HepG2 (cell line): ENCODE data around the gene EFNA4. TPM values are rescaled to one million over a fixed set of nuclear protein-coding genes. Genes with fewer than 3 reads are reported as not detected.

Source experiments
- ATAC-seq: fragments of 200-7000 bp; cut with Tn5 transposase; 3 replicates; pipeline ENCODE4 v1.9.1; 2020; ENCODE audit warnings: mild to moderate bottlenecking, moderate library complexity
- BruUV-seq: library from RNA; stranded (reverse); fragments of 400-500 nt; replicated peaks from 2 replicates; lab custom pipeline; 2021; lab: Mats Ljungman, UMichigan
- CTCF ChIA-PET: fragments of 300-600 bp; formaldehyde crosslinking; extraction: SDS; loops from one replicate; lab custom pipeline; 2021; ENCODE audit warnings: low total read pairs, inconsistent platforms, low intra/inter-chr PET ratio; lab: Yijun Ruan, JAX
- POLR2A ChIA-PET: fragments of 350-600 bp; sonication (Branson Sonifier 250); formaldehyde crosslinking; loops from one replicate; lab custom pipeline; 2020; ENCODE audit warnings: antibody characterized with exemption, inconsistent platforms; lab: Yijun Ruan, JAX
- DNase-seq: peaks from one replicate; pipeline ENCODE4 v3.0.0-alpha.2; 2015; ENCODE audit warnings: low spot score
- FAIRE-seq: peaks from 3 replicates; lab custom pipeline; 2011; peaks lifted over from hg19 to GRCh38; lab: Jason Lieb, UNC
- H2AFZ ChIP-seq: one replicate; pipeline ENCODE4 v1.6.1; 2011; ENCODE audit warnings: low read length, inconsistent platforms
- H3K27ac ChIP-seq: fragments of 300-600 bp; 3 replicates; pipeline ENCODE4 v1.8.0; 2011; ENCODE audit warnings: mixed run types, mild to moderate bottlenecking, mixed read lengths, low read length, inconsistent platforms; ENCODE audit not compliant: insufficient read depth; ENCODE audit errors: extremely low read length
- H3K27me3 ChIP-seq, 2 experiments: fragments of 200-600 bp in 1 of 2; 2 replicates in 1 of 2; 3 replicates in 1 of 2; pipeline versions ENCODE4 v1.6.0 to v1.8.0; 2011; ENCODE audit warnings: low read length in 2 of 2, mild to moderate bottlenecking in 2 of 2, moderate library complexity in 2 of 2, inconsistent platforms in 1 of 2; ENCODE audit not compliant: insufficient read depth in 2 of 2, control insufficient read depth in 1 of 2
- H3K36me3 ChIP-seq, 2 experiments: fragments of 200-600 bp in 1 of 2; replicated peaks in 1 of 2; 2 replicates in 1 of 2; 3 replicates in 1 of 2; pipeline versions ENCODE4 v1.5.1 to v1.8.0; 2011; ENCODE audit warnings: low read length in 2 of 2, inconsistent platforms in 1 of 2; ENCODE audit not compliant: insufficient read depth in 2 of 2, control insufficient read depth in 1 of 2
- H3K4me1 ChIP-seq: 2 replicates; pipeline ENCODE4 v1.5.1; 2012; ENCODE audit warnings: low read length, inconsistent platforms; ENCODE audit not compliant: insufficient read depth
- H3K4me2 ChIP-seq: 2 replicates; pipeline ENCODE4 v1.6.0; 2011; ENCODE audit warnings: low read depth, low read length, inconsistent platforms
- H3K4me3 ChIP-seq, 3 experiments: fragments of 200-600 bp in 1 of 3; sonication (generic), shearing (Covaris generic) in 1 of 3; replicated peaks in 1 of 3; 2 replicates each; pipeline ENCODE4 v1.5.1; 2011 to 2016; ENCODE audit warnings: low read length in 3 of 3, inconsistent platforms in 2 of 3, low read depth in 2 of 3, mild to moderate bottlenecking in 2 of 3, control low read depth in 1 of 3, mixed read lengths in 1 of 3; ENCODE audit not compliant: insufficient read depth in 1 of 3
- H3K79me2 ChIP-seq: one replicate; pipeline ENCODE4 v1.6.1; 2011; ENCODE audit warnings: low read length, inconsistent platforms; ENCODE audit not compliant: insufficient read depth
- H3K9ac ChIP-seq: 2 replicates; pipeline ENCODE4 v1.6.0; 2011; ENCODE audit warnings: mild to moderate bottlenecking, low read depth, low read length, inconsistent platforms; ENCODE audit not compliant: insufficient read depth
- H3K9me3 ChIP-seq: 2 replicates; pipeline ENCODE4 v1.5.1; 2012; ENCODE audit warnings: mild to moderate bottlenecking, low read length
- H4K20me1 ChIP-seq: 2 replicates; pipeline ENCODE4 v1.6.0; 2011; ENCODE audit warnings: inconsistent platforms, mild to moderate bottlenecking, low read length, moderate library complexity; ENCODE audit not compliant: insufficient read depth
- ARID2 ChIP-seq: sonication (generic); formaldehyde crosslinking; IDR thresholded peaks from 2 replicates; pipeline ENCODE4 v1.8.1; 2022; ENCODE audit warnings: mild to moderate bottlenecking, missing genetic modification reagents, borderline replicate concordance
- ATF7 ChIP-seq, 2 experiments: fragments of 450-650 bp in 1 of 2; sonication (generic) in 1 of 2; formaldehyde crosslinking in 1 of 2; IDR thresholded peaks; 2 replicates each; pipeline versions ENCODE4 v1.4.0 to v1.6.1; 2016 to 2020; ENCODE audit warnings: antibody characterized with exemption in 1 of 2, mild to moderate bottlenecking in 1 of 2, missing genetic modification reagents in 1 of 2
- FOXK2 ChIP-seq: fragments of 450-650 bp; IDR thresholded peaks from 2 replicates; pipeline ENCODE4 v1.6.1; 2016
- HMG20A ChIP-seq: IDR thresholded peaks from 2 replicates; pipeline ENCODE4 v1.6.1; 2016; ENCODE audit warnings: borderline replicate concordance
- LCORL ChIP-seq, 2 experiments: fragments of 450-650 bp in 1 of 2; sonication (generic) in 1 of 2; formaldehyde crosslinking in 1 of 2; IDR thresholded peaks; 2 replicates each; pipeline versions ENCODE4 v1.5.0 to v1.6.1; 2017 to 2020; ENCODE audit warnings: antibody characterized with exemption in 1 of 2, missing genetic modification reagents in 1 of 2
- MTF1 ChIP-seq: sonication (generic); formaldehyde crosslinking; IDR thresholded peaks from 2 replicates; pipeline ENCODE4 v1.5.0; 2020; ENCODE audit warnings: missing genetic modification reagents
- ZNF292 ChIP-seq: sonication (generic); formaldehyde crosslinking; IDR thresholded peaks from 2 replicates; pipeline ENCODE4 v1.8.1; 2022; ENCODE audit warnings: mild to moderate bottlenecking, low read depth, missing genetic modification reagents, borderline replicate concordance
- ZNF644 ChIP-seq: IDR thresholded peaks from 2 replicates; pipeline ENCODE4 v1.6.1; 2016; ENCODE audit warnings: low read depth
- WGBS: methylation state at CpG from one replicate; pipeline ENCODE4 v1.1.6; 2017; ENCODE audit warnings: low lambda C conversion rate; 5-methylcytosine and 5-hydroxymethylcytosine counted together
- in situ Hi-C: cut with HindIII; loops from 2 replicates; pipeline ENCODE4 v1.10.0; 2017; ENCODE audit warnings: low pct_unique_long_range_greater_than_20kb; ENCODE audit not compliant: extremely low pct_ligation_motif_present
- intact Hi-C: fragments of 100-400 bp; cut with micrococcal nuclease; formaldehyde crosslinking; loops from one replicate; pipeline ENCODE4 v1.10.0; 2022; ENCODE audit not compliant: unreplicated experiment
- polyA plus RNA-seq, 8 experiments: library from polyadenylated mRNA; depleted of rRNA in 3 of 8; stranded (reverse) in 7 of 8; unstranded in 1 of 8; fragments of >200 nt; fragmentation: Illumina TruSeq in 4 of 8; extraction: Trizol in 4 of 8; gene quantifications; 2 replicates each; pipeline versions ENCODE4 v1.2.1 to v1.2.3, GENCODE V29; 2011 to 2016; ENCODE audit warnings: low read depth in 4 of 8, missing spikeins in 1 of 8, mixed read lengths in 1 of 8; ENCODE audit not compliant: insufficient read depth in 1 of 8
- total RNA-seq, 5 experiments: library from RNA; depleted of rRNA; stranded (reverse); fragments of >200 nt; fragmentation: Illumina TruSeq; extraction: Trizol; gene quantifications; 2 replicates each; pipeline ENCODE4 v1.2.3, GENCODE V29; 2016; ENCODE audit warnings: low read depth in 1 of 5

EFNA4 gene
- total and polyA plus RNA-seq, 2 of the 13 experiments (the other 11 are each of a cell fraction or from before 2014, with no cell fraction given) = 12.0 to 17.2 TPM

DNA sequence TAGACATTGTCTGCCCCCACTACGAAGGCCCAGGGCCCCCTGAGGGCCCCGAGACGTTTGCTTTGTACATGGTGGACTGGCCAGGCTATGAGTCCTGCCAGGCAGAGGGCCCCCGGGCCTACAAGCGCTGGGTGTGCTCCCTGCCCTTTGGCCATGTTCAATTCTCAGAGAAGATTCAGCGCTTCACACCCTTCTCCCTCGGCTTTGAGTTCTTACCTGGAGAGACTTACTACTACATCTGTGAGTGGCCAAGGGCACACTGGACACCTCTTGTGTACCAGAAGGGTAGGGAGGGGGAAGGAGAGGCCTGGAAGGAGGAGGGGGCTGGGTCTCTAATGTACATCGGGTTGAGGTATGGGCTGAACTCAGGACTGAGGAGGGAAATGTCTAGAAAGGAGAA lies 3.2 kb downstream of the EFNA4 start:
- WGBS = 83% methylated on average over 7 of the region's 8 CpGs
- POLR2A ChIA-PET = interaction anchor here (1.2 kb wide), 1 partner anchor 69 kb away, joined by 3 read pairs; the partner anchor contains the start of gene SLC50A1

DNA sequence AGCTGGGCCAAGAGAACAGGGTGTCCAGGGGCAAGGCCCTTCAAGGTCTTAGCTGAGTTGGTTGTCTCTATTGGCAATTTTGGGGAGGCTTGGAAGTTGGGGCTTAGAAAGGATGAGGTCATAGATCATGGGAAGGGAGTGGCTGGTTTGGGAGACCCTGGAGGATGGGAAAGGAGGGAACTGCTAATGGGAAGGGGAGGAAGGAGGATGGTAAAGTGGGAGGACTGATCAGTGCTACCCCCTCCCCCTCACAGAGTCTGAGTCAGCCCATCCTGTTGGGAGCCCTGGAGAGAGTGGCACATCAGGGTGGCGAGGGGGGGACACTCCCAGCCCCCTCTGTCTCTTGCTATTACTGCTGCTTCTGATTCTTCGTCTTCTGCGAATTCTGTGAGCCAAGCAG lies 5.1 kb downstream of the EFNA4 start:
- Histone ChIP-seq H3K36me3 (peaks cover 3 to 7% of the 10 kb centered on the region in 2 experiments; a peak in 3 of 5 replicates), H3K9me3 (no peaks in the 10 kb centered on the region), H3K27me3 (peaks cover 4 to 23% of the 10 kb centered on the region in 2 experiments), H3K27ac (no peak overlapping the region), H3K79me2 (peaks cover 9% of the 10 kb centered on the region), H3K4me1 (peaks cover 31% of the 10 kb centered on the region), H4K20me1 (no peaks in the 10 kb centered on the region), H3K4me3 (no peak overlapping the region), H2AFZ (no peak overlapping the region), H3K9ac (no peak overlapping the region), H3K4me2 (no peak overlapping the region)
- no peak for ATAC-seq
- no TSS peak for BruUV-seq
- no peak for FAIRE-seq
- in situ Hi-C loops (no loop called here), intact Hi-C loops (no loop called here)
- no peak for DNase-seq
- ChIA-PET CTCF (no interaction called here), POLR2A (no interaction called here)
- TF ChIP-seq ATF7 (IDR thresholded peaks at IDR 0.05) (peak; percentile 79), ATF7 (CRISPR knock-in tag; IDR thresholded peaks at IDR 0.05) (no peak), ARID2 (CRISPR knock-in tag) (no peak)
- WGBS = 96% methylated on average over 3 of the region's 3 CpGs

More for the DNA sequence above, 3.2 kb downstream of the EFNA4 start:
- no TSS peak for BruUV-seq
- H3K4me2 ChIP-seq = no peak overlapping the region
- H4K20me1 ChIP-seq = no peaks in the 10 kb centered on the region
- CTCF ChIA-PET = no interaction called here
- H3K9me3 ChIP-seq = no peaks in the 10 kb centered on the region
- peaks cover 0 to 5% of the 10 kb centered on the region in 2 experiments; a peak in 1 of 5 replicates for H3K27me3 ChIP-seq
- TF ChIP-seq MTF1 (CRISPR knock-in tag) (no peak), ZNF292 (no peak), FOXK2 (no peak), HMG20A (CRISPR knock-in tag) (no peak), LCORL (IDR thresholded peaks at IDR 0.05) (no peak), LCORL (CRISPR knock-in tag; IDR thresholded peaks at IDR 0.05) (no peak), ZNF644 (CRISPR knock-in tag) (no peak)
- TF ChIP-seq, all 625 proteins: peak for 0
- FAIRE-seq (no peak), DNase-seq (no peak), ATAC-seq (no peak)
- intact Hi-C loops (no loop called here), in situ Hi-C loops (no loop called here)
- H3K9ac ChIP-seq = no peak overlapping the region
- H3K27ac ChIP-seq = no peak overlapping the region
- H2AFZ ChIP-seq = no peak overlapping the region
- peaks cover 9% of the 10 kb centered on the region for H3K79me2 ChIP-seq
- H3K4me1 ChIP-seq = peaks cover 47% of the 10 kb centered on the region
- H3K4me3 ChIP-seq = no peak overlapping the region
- H3K36me3 ChIP-seq = peaks cover 3 to 7% of the 10 kb centered on the region in 2 experiments; a peak in 3 of 5 replicates
